SK-N-MC (cell line): Measurements from ENCODE around the gene ACP4.
"Not testable (repeated sequence)": the region's sequence is repeated elsewhere in the genome, so short reads cannot be mapped to it uniquely, and the experiment has no call there.

Experiments used
- EZH2 ChIP-seq: fragments of 200-600 bp; sonication (generic); IDR thresholded peaks from one replicate; pipeline ENCODE4 v1.6.1; 2017; ENCODE audit warnings: antibody characterized with exemption
- POLR2AphosphoS5 ChIP-seq: IDR thresholded peaks from 2 replicates; pipeline ENCODE4 v1.6.1; 2012; ENCODE audit warnings: mild to moderate bottlenecking, low read depth, low read length, borderline replicate concordance

- TF ChIP-seq POLR2AphosphoS5, EZH2: not testable (repeated sequence)
These were observed 23.5 kb upstream of the ACP4 start for GRCh38 chr19:50766746-50767145.
